ENCODE data around the gene UBA6. TPM values are rescaled to one million over a fixed set of nuclear protein-coding genes. Genes with fewer than 3 reads are reported as not detected.

Gene UBA6
- total RNA-seq, 2 experiments from 2014 or later = 90.8 to 91.1 TPM

- DNase-seq (no peak), ATAC-seq (peak; percentile 55)
- H3K4me3 Mint-ChIP-seq = no peak overlapping the region
- ChIA-PET CTCF (interaction anchor here (1.0 kb wide), 1 partner anchor 174 kb away, joined by 3 read pairs; no protein-coding TSS in a partner anchor), POLR2A (interaction anchor here (0.5 kb wide), 1 partner anchor 43 kb away, joined by 3 read pairs; no protein-coding TSS in a partner anchor)
- peaks cover 39% of the 10 kb centered on the region for H3K36me3 Mint-ChIP-seq (ENCODE audit: low read depth)
- H3K9me3 Mint-ChIP-seq (ENCODE audit: insufficient read depth) = no peaks in the 10 kb centered on the region
- H3K27me3 Mint-ChIP-seq (ENCODE audit: low read depth) = no peaks in the 10 kb centered on the region
- H3K27ac Mint-ChIP-seq = peak overlapping the region; percentile 0
- H3K4me1 Mint-ChIP-seq (ENCODE audit: low read depth) = peaks cover 44% of the 10 kb centered on the region
These were observed 127.8 kb downstream of the UBA6 start for GRCh38 chr4:67573193-67573592.

GRCh38 chr4:67571975-67572374 lies 129.0 kb downstream of the UBA6 start:
- DNase-seq (no peak), ATAC-seq (no peak)
- Mint-ChIP-seq H3K4me1 (ENCODE audit: low read depth) (peaks cover 43% of the 10 kb centered on the region), H3K36me3 (ENCODE audit: low read depth) (peaks cover 33% of the 10 kb centered on the region), H3K9me3 (ENCODE audit: insufficient read depth) (no peaks in the 10 kb centered on the region), H3K27ac (no peak overlapping the region), H3K4me3 (no peak overlapping the region), H3K27me3 (ENCODE audit: low read depth) (no peaks in the 10 kb centered on the region)
- POLR2A ChIA-PET = no interaction called here
- CTCF ChIA-PET = interaction anchor here (2.1 kb wide), 1 partner anchor 9 kb away, joined by 5 read pairs; no protein-coding TSS in a partner anchor

- ChIA-PET CTCF (interaction anchor here (2.1 kb wide), 1 partner anchor 11 kb away, joined by 5 read pairs; no protein-coding TSS in a partner anchor), POLR2A (interaction anchor here (0.7 kb wide), 1 partner anchor 80 kb away, joined by 3 read pairs; no protein-coding TSS in a partner anchor)
- Mint-ChIP-seq H3K4me3 (no peak overlapping the region), H3K36me3 (ENCODE audit: low read depth) (peaks cover 27% of the 10 kb centered on the region), H3K4me1 (ENCODE audit: low read depth) (peaks cover 39% of the 10 kb centered on the region), H3K27me3 (ENCODE audit: low read depth) (no peaks in the 10 kb centered on the region), H3K27ac (peak overlapping the region; percentile 72), H3K9me3 (ENCODE audit: insufficient read depth) (no peaks in the 10 kb centered on the region)
- DNase-seq (no peak), ATAC-seq (no peak)
These were observed 130.4 kb downstream of the UBA6 start for GRCh38 chr4:67570537-67570936.

- POLR2A ChIA-PET = no interaction called here
- no peak for ATAC-seq
- Mint-ChIP-seq H3K4me1 (ENCODE audit: low read depth) (peaks cover 28% of the 10 kb centered on the region), H3K27ac (no peak overlapping the region), H3K9me3 (ENCODE audit: insufficient read depth) (no peaks in the 10 kb centered on the region), H3K36me3 (ENCODE audit: low read depth) (peaks cover 24% of the 10 kb centered on the region), H3K27me3 (ENCODE audit: low read depth) (no peaks in the 10 kb centered on the region), H3K4me3 (no peak overlapping the region)
- DNase-seq = no peak
- CTCF ChIA-PET = no interaction called here
These were observed 132.1 kb downstream of the UBA6 start for GRCh38 chr4:67568820-67569219.

- Mint-ChIP-seq H3K27me3 (ENCODE audit: low read depth) (no peaks in the 10 kb centered on the region), H3K36me3 (ENCODE audit: low read depth) (peaks cover 17% of the 10 kb centered on the region), H3K9me3 (ENCODE audit: insufficient read depth) (peaks cover 4% of the 10 kb centered on the region), H3K27ac (no peak overlapping the region), H3K4me3 (no peak overlapping the region), H3K4me1 (ENCODE audit: low read depth) (peaks cover 15% of the 10 kb centered on the region)
- CTCF ChIA-PET = no interaction called here
- ATAC-seq (no peak), DNase-seq (no peak)
- POLR2A ChIA-PET = interaction anchor here (1.0 kb wide), 1 partner anchor 132 kb away, joined by 3 read pairs; no protein-coding TSS in a partner anchor
These were observed 134.6 kb downstream of the UBA6 start for GRCh38 chr4:67566335-67566734.

GRCh38 chr4:67565284-67565683 lies 135.7 kb downstream of the UBA6 start:
- H3K27me3 Mint-ChIP-seq (ENCODE audit: low read depth) = no peaks in the 10 kb centered on the region
- peaks cover 19% of the 10 kb centered on the region for H3K4me1 Mint-ChIP-seq (ENCODE audit: low read depth)
- H3K36me3 Mint-ChIP-seq (ENCODE audit: low read depth) = peaks cover 20% of the 10 kb centered on the region
- DNase-seq (no peak), ATAC-seq (no peak)
- ChIA-PET POLR2A (no interaction called here), CTCF (no interaction called here)
- no peak overlapping the region for H3K27ac Mint-ChIP-seq
- peaks cover 4% of the 10 kb centered on the region for H3K9me3 Mint-ChIP-seq (ENCODE audit: insufficient read depth)
- H3K4me3 Mint-ChIP-seq = no peak overlapping the region

Other genes with a start within 250 kb of the UBA6 start
- gene CENPC, start 155.7 kb downstream of the UBA6 start, total RNA-seq = 10 to 100 TPM; 33.2 to 33.7 TPM
- 10 to 100 TPM; 22.3 to 23.1 TPM for gene STAP1, start 142.4 kb downstream of the UBA6 start, total RNA-seq
- gene GNRHR, start 53.2 kb upstream of the UBA6 start, total RNA-seq = not detected
- not detected for gene TMPRSS11D, start 182.8 kb upstream of the UBA6 start, total RNA-seq

Measured in activated CD8-positive, alpha-beta T cell treated with anti-CD3 and anti-CD28 coated beads, Interleukin-2, amount 10 ng/mL, durations not matched to agents 7 days and 5 days (primary cell).